SK-N-MC (cell line): ENCODE measurements around the gene GBP2.

Experiments used
- DNase-seq: peaks from one replicate; pipeline ENCODE4 v3.0.0-alpha.2; 2011; ENCODE audit warnings: low read depth, low spot score
- H3K27ac ChIP-seq: fragments of 200-600 bp; sonication (generic); 2 replicates; pipeline ENCODE4 v1.5.1; 2016; ENCODE audit warnings: mixed run types
- H3K36me3 ChIP-seq: fragments of 200-600 bp; sonication (generic); 2 replicates; pipeline ENCODE4 v1.6.1; 2017; ENCODE audit warnings: antibody characterized with exemption, low read length, mixed read lengths; ENCODE audit not compliant: insufficient read depth
- H3K4me3 ChIP-seq: fragments of 200-600 bp; sonication (generic); 2 replicates; pipeline ENCODE4 v1.5.1; 2016
- H3K9ac ChIP-seq: fragments of 200-600 bp; sonication (generic); 2 replicates; pipeline ENCODE4 v1.8.0; 2017; ENCODE audit warnings: mixed run types, mixed read lengths; ENCODE audit not compliant: insufficient read length
- H3K9me3 ChIP-seq: fragments of 200-600 bp; sonication (generic); 2 replicates; pipeline ENCODE4 v1.6.1; 2017; ENCODE audit warnings: low read depth, mild to moderate bottlenecking, antibody characterized with exemption, low read length, moderate library complexity, mixed read lengths
- EZH2 ChIP-seq: fragments of 200-600 bp; sonication (generic); IDR thresholded peaks from one replicate; pipeline ENCODE4 v1.6.1; 2017; ENCODE audit warnings: antibody characterized with exemption
- FOXP2 ChIP-seq: optimal IDR thresholded peaks from 2 replicates; pipeline ENCODE3; 2011; ENCODE audit warnings: mild to moderate bottlenecking, moderate library complexity; ENCODE audit not compliant: insufficient read depth; ENCODE audit errors: extremely low read length, control extremely low read depth
- POLR2AphosphoS5 ChIP-seq: IDR thresholded peaks from 2 replicates; pipeline ENCODE4 v1.6.1; 2012; ENCODE audit warnings: mild to moderate bottlenecking, low read depth, low read length, borderline replicate concordance

Gene GBP2

GRCh38 chr1:89060091-89060490, 65.8 kb downstream of the GBP2 start:
- Histone ChIP-seq H3K27ac (no peak overlapping the region), H3K4me3 (no peak overlapping the region), H3K9ac (no peak overlapping the region), H3K9me3 (no peaks in the 10 kb centered on the region), H3K36me3 (peaks cover 17% of the 10 kb centered on the region)
- DNase-seq: no peak
- TF ChIP-seq EZH2 (no peak), POLR2AphosphoS5 (no peak), FOXP2 (no peak)
